Loucy (cell line): ENCODE data around the gene LRRC72.

Experiments
- EZH2phosphoT487 ChIP-seq: fragments of 200-600 bp; IDR thresholded peaks from 2 replicates; pipeline ENCODE4 v1.6.1; 2018; ENCODE audit warnings: antibody characterized with exemption, mild to moderate bottlenecking, moderate library complexity, borderline replicate concordance
- TF ChIP-seq, protein P1 (sequence below): fragments of 200-600 bp; sonication (generic); conservative IDR thresholded peaks from 2 replicates; pipeline ENCODE4 v1.5.1; 2014; ENCODE audit warnings: mild to moderate bottlenecking, antibody characterized with exemption, low read length

DNA sequence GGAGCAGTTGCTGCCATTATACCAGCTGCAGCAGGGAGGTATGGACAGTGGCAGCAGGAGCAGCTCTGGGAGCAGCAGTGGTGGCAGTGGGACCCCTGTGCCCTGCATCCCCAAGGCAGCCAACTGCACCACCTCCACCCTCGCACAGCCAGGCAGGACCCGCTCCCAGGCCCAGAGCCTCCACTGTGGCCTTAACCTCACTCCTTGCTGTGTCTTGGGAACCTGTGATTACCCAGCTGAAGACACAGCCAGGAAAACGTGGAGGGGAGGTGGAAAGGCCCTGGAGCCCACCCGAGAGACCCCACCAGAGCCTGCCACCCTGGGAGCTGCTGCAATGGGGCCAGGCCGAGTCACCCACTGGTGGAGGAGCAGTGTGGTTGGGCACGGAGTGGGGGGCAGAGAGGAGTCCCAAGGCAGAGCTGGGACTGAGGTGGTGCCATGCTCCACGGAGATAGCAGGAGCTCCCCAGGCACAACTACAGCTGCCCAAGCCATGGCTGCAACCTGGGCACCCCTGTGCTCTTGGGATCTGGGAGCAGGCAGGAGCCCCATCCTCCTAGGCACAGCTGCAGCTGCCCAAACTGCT lies 20.4 kb downstream of the LRRC72 start:
- TF ChIP-seq, protein P1, sequence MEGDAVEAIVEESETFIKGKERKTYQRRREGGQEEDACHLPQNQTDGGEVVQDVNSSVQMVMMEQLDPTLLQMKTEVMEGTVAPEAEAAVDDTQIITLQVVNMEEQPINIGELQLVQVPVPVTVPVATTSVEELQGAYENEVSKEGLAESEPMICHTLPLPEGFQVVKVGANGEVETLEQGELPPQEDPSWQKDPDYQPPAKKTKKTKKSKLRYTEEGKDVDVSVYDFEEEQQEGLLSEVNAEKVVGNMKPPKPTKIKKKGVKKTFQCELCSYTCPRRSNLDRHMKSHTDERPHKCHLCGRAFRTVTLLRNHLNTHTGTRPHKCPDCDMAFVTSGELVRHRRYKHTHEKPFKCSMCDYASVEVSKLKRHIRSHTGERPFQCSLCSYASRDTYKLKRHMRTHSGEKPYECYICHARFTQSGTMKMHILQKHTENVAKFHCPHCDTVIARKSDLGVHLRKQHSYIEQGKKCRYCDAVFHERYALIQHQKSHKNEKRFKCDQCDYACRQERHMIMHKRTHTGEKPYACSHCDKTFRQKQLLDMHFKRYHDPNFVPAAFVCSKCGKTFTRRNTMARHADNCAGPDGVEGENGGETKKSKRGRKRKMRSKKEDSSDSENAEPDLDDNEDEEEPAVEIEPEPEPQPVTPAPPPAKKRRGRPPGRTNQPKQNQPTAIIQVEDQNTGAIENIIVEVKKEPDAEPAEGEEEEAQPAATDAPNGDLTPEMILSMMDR = no peak
- no peak for TF ChIP-seq EZH2phosphoT487
